GM12878 (cell line): ENCODE data around the gene SYNPR. TPM values are rescaled to one million over a fixed set of nuclear protein-coding genes. Genes with fewer than 3 reads are reported as not detected.

Source experiments
- ATAC-seq: fragments of 200-7000 bp; cut with Tn5 transposase; 3 replicates; pipeline ENCODE4 v1.9.1; 2020; ENCODE audit warnings: mild to moderate bottlenecking, moderate library complexity
- BruUV-seq: library from RNA; stranded (reverse); fragments of 400-500 nt; replicated peaks from 2 replicates; lab custom pipeline; 2021; lab: Mats Ljungman, UMichigan
- CTCF ChIA-PET: fragments of 300-600 bp; sonication (Branson Sonifier 250); formaldehyde crosslinking; extraction: SDS; loops from one replicate; lab custom pipeline; 2021; ENCODE audit warnings: inconsistent platforms; lab: Yijun Ruan, JAX
- POLR2A ChIA-PET: fragments of 350-600 bp; formaldehyde crosslinking; extraction: SDS; loops from one replicate; lab custom pipeline; 2021; ENCODE audit warnings: inconsistent platforms; lab: Charles Lee
- RAD21 ChIA-PET: fragments of 300-600 bp; sonication (Branson Sonifier 250); formaldehyde crosslinking; loops from one replicate; lab custom pipeline; 2023; ENCODE audit warnings: antibody characterized with exemption; ENCODE audit not compliant: unreplicated experiment; lab: Charles Lee
- SMC1A ChIA-PET: fragments of 300-600 bp; sonication (Branson Sonifier 250); formaldehyde crosslinking; loops from one replicate; lab custom pipeline; 2023; ENCODE audit not compliant: unreplicated experiment, uncharacterized antibody; lab: Charles Lee
- DNase-seq: peaks from one replicate; pipeline ENCODE4 v3.0.0-alpha.2; 2011; ENCODE audit warnings: low read depth, low spot score
- FAIRE-seq: peaks from 3 replicates; lab custom pipeline; 2011; peaks lifted over from hg19 to GRCh38; lab: Jason Lieb, UNC
- H2AFZ ChIP-seq: 2 replicates; pipeline ENCODE4 v1.6.0; 2011; ENCODE audit warnings: low read depth, low read length, control low read depth; ENCODE audit not compliant: control insufficient read depth
- H3K27ac ChIP-seq: 2 replicates; pipeline ENCODE4 v1.5.1; 2011; ENCODE audit warnings: control low read depth; ENCODE audit not compliant: control insufficient read depth, insufficient read depth
- H3K27me3 ChIP-seq, 2 experiments: replicated peaks in 1 of 2; 2 replicates each; pipeline versions ENCODE4 v1.6.0 to v1.6.1; 2011; ENCODE audit warnings: low read length in 1 of 2; ENCODE audit not compliant: control insufficient read depth in 2 of 2, insufficient read depth in 2 of 2
- H3K36me3 ChIP-seq, 2 experiments: 2 replicates each; pipeline ENCODE4 v1.5.1; 2011; ENCODE audit warnings: low read length in 1 of 2; ENCODE audit not compliant: control insufficient read depth in 2 of 2, insufficient read depth in 2 of 2
- H3K4me1 ChIP-seq: 2 replicates; pipeline ENCODE4 v1.6.1; 2011; ENCODE audit warnings: mild to moderate bottlenecking, low read length, moderate library complexity, mixed read lengths; ENCODE audit not compliant: control insufficient read depth, insufficient read depth
- H3K4me2 ChIP-seq: 2 replicates; pipeline ENCODE4 v1.6.0; 2011; ENCODE audit warnings: control low read depth; ENCODE audit not compliant: control insufficient read depth, insufficient read depth
- H3K4me3 ChIP-seq: fragments of 200-600 bp; sonication (generic); 2 replicates; pipeline ENCODE4 v1.5.1; 2016
- H3K79me2 ChIP-seq: 2 replicates; pipeline ENCODE4 v1.6.0; 2011; ENCODE audit warnings: low read length; ENCODE audit not compliant: control insufficient read depth, insufficient read depth
- H3K9ac ChIP-seq: 2 replicates; pipeline ENCODE4 v1.8.0; 2011; ENCODE audit warnings: low read length, control low read depth, mixed read lengths; ENCODE audit not compliant: control insufficient read depth, insufficient read depth
- H3K9me3 ChIP-seq: replicated peaks from 3 replicates; pipeline ENCODE4 v1.5.1; 2011; ENCODE audit warnings: mild to moderate bottlenecking, low read length; ENCODE audit not compliant: control insufficient read depth, insufficient read depth
- H4K20me1 ChIP-seq: 2 replicates; pipeline ENCODE4 v1.6.0; 2011; ENCODE audit not compliant: control insufficient read depth, insufficient read depth
- ATF7 ChIP-seq: fragments of 450-650 bp; IDR thresholded peaks from 2 replicates; pipeline ENCODE4 v1.6.1; 2016; ENCODE audit warnings: low read depth, mild to moderate bottlenecking
- BHLHE40 ChIP-seq, 2 experiments: fragments of 450-650 bp in 1 of 2; IDR thresholded peaks; 2 replicates each; pipeline ENCODE4 v1.6.1; 2011 to 2017; ENCODE audit warnings: low read depth in 2 of 2, borderline replicate concordance in 1 of 2, improper control_type of control experiment in 1 of 2, low read length in 1 of 2, mild to moderate bottlenecking in 1 of 2
- BRCA1 ChIP-seq: IDR thresholded peaks from 2 replicates; pipeline ENCODE4 v1.6.1; 2011; ENCODE audit warnings: low read depth, low read length, improper control_type of control experiment
- FOXM1 ChIP-seq: IDR thresholded peaks from 2 replicates; pipeline ENCODE4 v1.6.1; 2012; ENCODE audit warnings: low read depth, mild to moderate bottlenecking, inconsistent platforms, low read length, moderate library complexity
- GATAD2B ChIP-seq: fragments of 450-650 bp; conservative IDR thresholded peaks from 2 replicates; pipeline ENCODE4 v1.6.1; 2017; ENCODE audit warnings: low read depth, mild to moderate bottlenecking, moderate library complexity
- IKZF2 ChIP-seq, 2 experiments: fragments of 450-650 bp; IDR thresholded peaks; 2 replicates each; pipeline ENCODE4 v1.6.1; 2017; ENCODE audit warnings: mild to moderate bottlenecking in 2 of 2, moderate library complexity in 2 of 2
- MYC ChIP-seq: IDR thresholded peaks from 2 replicates; pipeline ENCODE4 v1.6.1; 2011; ENCODE audit warnings: mild to moderate bottlenecking, low read length, moderate library complexity, inconsistent platforms; ENCODE audit not compliant: insufficient read depth, insufficient replicate concordance, insufficient read length, severe bottlenecking
- NFIC ChIP-seq: IDR thresholded peaks from 2 replicates; pipeline ENCODE4 v1.6.1; 2012; ENCODE audit warnings: low read depth, mild to moderate bottlenecking, inconsistent platforms, low read length, moderate library complexity
- RAD21 ChIP-seq: IDR thresholded peaks from 2 replicates; pipeline ENCODE4 v1.6.1; 2011; ENCODE audit warnings: mild to moderate bottlenecking, low read depth, low read length, moderate library complexity; ENCODE audit not compliant: insufficient read depth
- RBBP5 ChIP-seq: fragments of 200-600 bp; sonication (generic); conservative IDR thresholded peaks from 2 replicates; pipeline ENCODE4 v1.6.1; 2016
- SMARCA5 ChIP-seq: fragments of 450-650 bp; IDR thresholded peaks from 2 replicates; pipeline ENCODE4 v1.6.1; 2017; ENCODE audit warnings: mild to moderate bottlenecking
- SRF ChIP-seq, 2 experiments: IDR thresholded peaks; 2 replicates each; pipeline ENCODE4 v1.6.1; 2011; ENCODE audit warnings: low read depth in 2 of 2, low read length in 2 of 2, mild to moderate bottlenecking in 1 of 2, moderate library complexity in 1 of 2
- TCF3 ChIP-seq: IDR thresholded peaks from 2 replicates; pipeline ENCODE4 v1.6.1; 2012; ENCODE audit warnings: low read depth, mild to moderate bottlenecking, low read length, borderline replicate concordance; ENCODE audit not compliant: insufficient read depth
- in situ Hi-C: fragments of 300-500 bp; cut with MboI; formaldehyde crosslinking; loops from 9 replicates; pipeline ENCODE4 v1.14.3; 2018; ENCODE audit warnings: mixed read lengths
- intact Hi-C: fragments of 100-400 bp; cut with micrococcal nuclease; formaldehyde crosslinking; loops from one replicate; pipeline ENCODE4 v1.14.2; 2022; ENCODE audit not compliant: unreplicated experiment
- polyA plus RNA-seq, 11 experiments: library from polyadenylated mRNA; depleted of rRNA in 4 of 11; unstranded in 6 of 11; stranded (reverse) in 5 of 11; fragments of >200 nt; fragmentation: Nextera tagmentation in 4 of 11; fragmentation: Illumina TruSeq in 1 of 11; extraction: Ambion mirVana in 4 of 11; extraction: Trizol in 1 of 11; gene quantifications; 1 replicate in 1 of 11; 2 replicates in 10 of 11; pipeline versions ENCODE4 v1.2.1 to v1.2.3, GENCODE V29; 2011 to 2016; ENCODE audit warnings: inconsistent platforms in 2 of 11, missing spikeins in 2 of 11, low read depth in 1 of 11
- total RNA-seq, 4 experiments: library from RNA; depleted of rRNA in 3 of 4; stranded (reverse); fragments of >200 nt in 3 of 4; fragmentation: Illumina TruSeq in 1 of 4; extraction: Trizol in 1 of 4; gene quantifications; 2 replicates each; pipeline versions ENCODE4 v1.2.1 to v1.2.3, GENCODE V29; 2013 to 2021
- TF ChIP-seq, protein P1 (sequence below): fragments of 450-650 bp; IDR thresholded peaks from 2 replicates; pipeline ENCODE4 v1.6.1; 2014; ENCODE audit warnings: mild to moderate bottlenecking
- TF ChIP-seq, protein P2 (sequence below): fragments of 450-650 bp; IDR thresholded peaks from 2 replicates; pipeline ENCODE4 v1.6.1; 2017; ENCODE audit warnings: mild to moderate bottlenecking, moderate library complexity
- TF ChIP-seq, protein P3 (sequence below): fragments of 450-650 bp; IDR thresholded peaks from 2 replicates; pipeline ENCODE4 v1.6.1; 2016; ENCODE audit warnings: mild to moderate bottlenecking
- TF ChIP-seq, protein P4 (sequence below): fragments of 450-650 bp; IDR thresholded peaks from 2 replicates; pipeline ENCODE4 v1.6.1; 2017; ENCODE audit warnings: mild to moderate bottlenecking, low read depth, inconsistent platforms; ENCODE audit not compliant: poor library complexity, severe bottlenecking

Gene SYNPR
- total and polyA plus RNA-seq, 10 of the 15 experiments (the other 5 are each of a cell fraction or from before 2014, with no cell fraction given): not detected

DNA sequence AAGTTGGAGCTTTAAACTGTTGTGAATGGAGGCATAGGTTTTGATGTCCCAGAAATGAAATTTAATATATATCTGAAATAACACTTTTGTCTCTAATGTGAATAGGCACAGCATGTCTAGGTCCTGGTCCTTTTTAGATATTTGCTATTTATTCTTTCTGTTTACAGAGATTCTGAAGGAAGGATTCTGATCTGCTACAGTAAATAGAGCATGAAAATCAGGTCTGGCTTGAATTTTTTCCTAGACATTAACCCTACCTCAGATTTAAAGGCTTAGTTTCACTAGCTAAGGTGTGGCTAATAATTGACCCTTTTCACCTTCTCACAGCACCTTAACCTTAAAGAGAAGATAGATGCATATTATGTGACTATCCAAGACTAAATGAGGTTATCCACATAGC is 48.0 kb upstream of the SYNPR start:
- RAD21 ChIA-PET: no interaction called here
- no peak overlapping the region for H3K4me3 ChIP-seq
- H3K9me3 ChIP-seq: no peaks in the 10 kb centered on the region; the same call in 1 of the 3 replicates
- DNase-seq: no peak
- H3K4me1 ChIP-seq: no peaks in the 10 kb centered on the region
- ATAC-seq: no peak
- H3K27ac ChIP-seq: no peak overlapping the region
- H3K27me3 ChIP-seq: no peaks in the 10 kb centered on the region
- in situ Hi-C loops (no loop called here), intact Hi-C loops (no loop called here)
- H3K4me2 ChIP-seq: no peak overlapping the region
- BruUV-seq: no TSS peak
- no peak overlapping the region for H2AFZ ChIP-seq
- SMC1A ChIA-PET: interaction anchor here (1.2 kb wide), 1 partner anchor 562 kb away, joined by 3 read pairs; no protein-coding TSS in a partner anchor
- POLR2A ChIA-PET: no interaction called here
- H3K36me3 ChIP-seq: no peaks in the 10 kb centered on the region
- no peak for FAIRE-seq
- no peak overlapping the region for H3K9ac ChIP-seq
- CTCF ChIA-PET: interaction anchor here (1.2 to 1.6 kb wide), 2 partner anchors 11 to 565 kb away, joined by 3 to 5 read pairs; no protein-coding TSS in a partner anchor
- H4K20me1 ChIP-seq: no peaks in the 10 kb centered on the region
- no peaks in the 10 kb centered on the region for H3K79me2 ChIP-seq
- TF ChIP-seq, protein P1, sequence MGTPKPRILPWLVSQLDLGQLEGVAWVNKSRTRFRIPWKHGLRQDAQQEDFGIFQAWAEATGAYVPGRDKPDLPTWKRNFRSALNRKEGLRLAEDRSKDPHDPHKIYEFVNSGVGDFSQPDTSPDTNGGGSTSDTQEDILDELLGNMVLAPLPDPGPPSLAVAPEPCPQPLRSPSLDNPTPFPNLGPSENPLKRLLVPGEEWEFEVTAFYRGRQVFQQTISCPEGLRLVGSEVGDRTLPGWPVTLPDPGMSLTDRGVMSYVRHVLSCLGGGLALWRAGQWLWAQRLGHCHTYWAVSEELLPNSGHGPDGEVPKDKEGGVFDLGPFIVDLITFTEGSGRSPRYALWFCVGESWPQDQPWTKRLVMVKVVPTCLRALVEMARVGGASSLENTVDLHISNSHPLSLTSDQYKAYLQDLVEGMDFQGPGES: no peak
- TF ChIP-seq SRF (IDR thresholded peaks at IDR 0.05; ENCODE audit: low read depth in 2 of 2, low read length in 2 of 2) (no peak), GATAD2B (no peak), FOXM1 (no peak), IKZF2 (IDR thresholded peaks at IDR 0.05) (no peak), RBBP5 (no peak), SMARCA5 (no peak), BRCA1 (no peak), BHLHE40 (IDR thresholded peaks at IDR 0.05; ENCODE audit: borderline replicate concordance in 1 of 2, low read depth in 2 of 2, low read length in 1 of 2) (no peak), NFIC (no peak), RAD21 (no peak), MYC (no peak), TCF3 (no peak), ATF7 (no peak)
- TF ChIP-seq, protein P2, sequence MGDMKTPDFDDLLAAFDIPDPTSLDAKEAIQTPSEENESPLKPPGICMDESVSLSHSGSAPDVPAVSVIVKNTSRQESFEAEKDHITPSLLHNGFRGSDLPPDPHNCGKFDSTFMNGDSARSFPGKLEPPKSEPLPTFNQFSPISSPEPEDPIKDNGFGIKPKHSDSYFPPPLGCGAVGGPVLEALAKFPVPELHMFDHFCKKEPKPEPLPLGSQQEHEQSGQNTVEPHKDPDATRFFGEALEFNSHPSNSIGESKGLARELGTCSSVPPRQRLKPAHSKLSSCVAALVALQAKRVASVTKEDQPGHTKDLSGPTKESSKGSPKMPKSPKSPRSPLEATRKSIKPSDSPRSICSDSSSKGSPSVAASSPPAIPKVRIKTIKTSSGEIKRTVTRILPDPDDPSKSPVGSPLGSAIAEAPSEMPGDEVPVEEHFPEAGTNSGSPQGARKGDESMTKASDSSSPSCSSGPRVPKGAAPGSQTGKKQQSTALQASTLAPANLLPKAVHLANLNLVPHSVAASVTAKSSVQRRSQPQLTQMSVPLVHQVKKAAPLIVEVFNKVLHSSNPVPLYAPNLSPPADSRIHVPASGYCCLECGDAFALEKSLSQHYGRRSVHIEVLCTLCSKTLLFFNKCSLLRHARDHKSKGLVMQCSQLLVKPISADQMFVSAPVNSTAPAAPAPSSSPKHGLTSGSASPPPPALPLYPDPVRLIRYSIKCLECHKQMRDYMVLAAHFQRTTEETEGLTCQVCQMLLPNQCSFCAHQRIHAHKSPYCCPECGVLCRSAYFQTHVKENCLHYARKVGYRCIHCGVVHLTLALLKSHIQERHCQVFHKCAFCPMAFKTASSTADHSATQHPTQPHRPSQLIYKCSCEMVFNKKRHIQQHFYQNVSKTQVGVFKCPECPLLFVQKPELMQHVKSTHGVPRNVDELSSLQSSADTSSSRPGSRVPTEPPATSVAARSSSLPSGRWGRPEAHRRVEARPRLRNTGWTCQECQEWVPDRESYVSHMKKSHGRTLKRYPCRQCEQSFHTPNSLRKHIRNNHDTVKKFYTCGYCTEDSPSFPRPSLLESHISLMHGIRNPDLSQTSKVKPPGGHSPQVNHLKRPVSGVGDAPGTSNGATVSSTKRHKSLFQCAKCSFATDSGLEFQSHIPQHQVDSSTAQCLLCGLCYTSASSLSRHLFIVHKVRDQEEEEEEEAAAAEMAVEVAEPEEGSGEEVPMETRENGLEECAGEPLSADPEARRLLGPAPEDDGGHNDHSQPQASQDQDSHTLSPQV: no peak
- TF ChIP-seq, protein P3, sequence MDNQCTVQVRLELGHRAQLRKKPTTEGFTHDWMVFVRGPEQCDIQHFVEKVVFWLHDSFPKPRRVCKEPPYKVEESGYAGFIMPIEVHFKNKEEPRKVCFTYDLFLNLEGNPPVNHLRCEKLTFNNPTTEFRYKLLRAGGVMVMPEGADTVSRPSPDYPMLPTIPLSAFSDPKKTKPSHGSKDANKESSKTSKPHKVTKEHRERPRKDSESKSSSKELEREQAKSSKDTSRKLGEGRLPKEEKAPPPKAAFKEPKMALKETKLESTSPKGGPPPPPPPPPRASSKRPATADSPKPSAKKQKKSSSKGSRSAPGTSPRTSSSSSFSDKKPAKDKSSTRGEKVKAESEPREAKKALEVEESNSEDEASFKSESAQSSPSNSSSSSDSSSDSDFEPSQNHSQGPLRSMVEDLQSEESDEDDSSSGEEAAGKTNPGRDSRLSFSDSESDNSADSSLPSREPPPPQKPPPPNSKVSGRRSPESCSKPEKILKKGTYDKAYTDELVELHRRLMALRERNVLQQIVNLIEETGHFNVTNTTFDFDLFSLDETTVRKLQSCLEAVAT: no peak
- TF ChIP-seq, protein P4, sequence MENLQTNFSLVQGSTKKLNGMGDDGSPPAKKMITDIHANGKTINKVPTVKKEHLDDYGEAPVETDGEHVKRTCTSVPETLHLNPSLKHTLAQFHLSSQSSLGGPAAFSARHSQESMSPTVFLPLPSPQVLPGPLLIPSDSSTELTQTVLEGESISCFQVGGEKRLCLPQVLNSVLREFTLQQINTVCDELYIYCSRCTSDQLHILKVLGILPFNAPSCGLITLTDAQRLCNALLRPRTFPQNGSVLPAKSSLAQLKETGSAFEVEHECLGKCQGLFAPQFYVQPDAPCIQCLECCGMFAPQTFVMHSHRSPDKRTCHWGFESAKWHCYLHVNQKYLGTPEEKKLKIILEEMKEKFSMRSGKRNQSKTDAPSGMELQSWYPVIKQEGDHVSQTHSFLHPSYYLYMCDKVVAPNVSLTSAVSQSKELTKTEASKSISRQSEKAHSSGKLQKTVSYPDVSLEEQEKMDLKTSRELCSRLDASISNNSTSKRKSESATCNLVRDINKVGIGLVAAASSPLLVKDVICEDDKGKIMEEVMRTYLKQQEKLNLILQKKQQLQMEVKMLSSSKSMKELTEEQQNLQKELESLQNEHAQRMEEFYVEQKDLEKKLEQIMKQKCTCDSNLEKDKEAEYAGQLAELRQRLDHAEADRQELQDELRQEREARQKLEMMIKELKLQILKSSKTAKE: no peak
